HuH-7 (cell line): ENCODE data around the gene PTPRT.

Source experiments
- DNase-seq: peaks from one replicate; pipeline ENCODE4 v3.0.0; 2011; ENCODE audit warnings: low spot score

Gene PTPRT

GRCh38 chr20:42376131-42376530, 813.6 kb downstream of the PTPRT start:
- DNase-seq = no peak

GRCh38 chr20:42373049-42373448, 816.7 kb downstream of the PTPRT start:
- DNase-seq = no peak

- DNase-seq = no peak
Measured at GRCh38 chr20:42370075-42370474, 819.6 kb downstream of the PTPRT start.

- DNase-seq = no peak
Measured at GRCh38 chr20:42368910-42369309, 820.8 kb downstream of the PTPRT start.

- no peak for DNase-seq
Measured at GRCh38 chr20:42366626-42367025, 823.1 kb downstream of the PTPRT start.

GRCh38 chr20:42364446-42364845, 825.3 kb downstream of the PTPRT start:
- DNase-seq = no peak

GRCh38 chr20:42361402-42361970, 828.2 kb downstream of the PTPRT start:
- no peak for DNase-seq

GRCh38 chr20:42360621-42361020, 829.1 kb downstream of the PTPRT start:
- no peak for DNase-seq

- no peak for DNase-seq
Measured at GRCh38 chr20:42359617-42360016, 830.1 kb downstream of the PTPRT start.

- no peak for DNase-seq
Measured at GRCh38 chr20:42352096-42352495, 837.6 kb downstream of the PTPRT start.

GRCh38 chr20:42350521-42350920, 839.2 kb downstream of the PTPRT start:
- DNase-seq = no peak

GRCh38 chr20:42346189-42347170, 843.2 kb downstream of the PTPRT start:
- no peak for DNase-seq

GRCh38 chr20:42341654-42342053, 848.1 kb downstream of the PTPRT start:
- no peak for DNase-seq

GRCh38 chr20:42340368-42340767, 849.3 kb downstream of the PTPRT start:
- DNase-seq = no peak

- DNase-seq = no peak
Measured at GRCh38 chr20:42338294-42339201, 851.2 kb downstream of the PTPRT start.

GRCh38 chr20:42336576-42336975, 853.1 kb downstream of the PTPRT start:
- no peak for DNase-seq

- DNase-seq = no peak
Measured at GRCh38 chr20:42319252-42320013, 870.3 kb downstream of the PTPRT start.

- DNase-seq = no peak
Measured at GRCh38 chr20:42313704-42314103, 876.0 kb downstream of the PTPRT start.

GRCh38 chr20:42309050-42309449, 880.7 kb downstream of the PTPRT start:
- no peak for DNase-seq

- DNase-seq = no peak
Measured at GRCh38 chr20:42308171-42308570, 881.5 kb downstream of the PTPRT start.

GRCh38 chr20:42295592-42295991, 894.1 kb downstream of the PTPRT start:
- DNase-seq = no peak

GRCh38 chr20:42294976-42295375, 894.7 kb downstream of the PTPRT start:
- DNase-seq = no peak
